Head of caudate nucleus (tissue), 42 donors: ENCODE measurements around the gene NPPB.

Experiments
- DNase-seq, 42 donors: peaks; one replicate each; pipeline versions ENCODE4 v3.0.0 to v3.0.0-alpha.2; 2020 to 2021; ENCODE audit warnings: mixed read lengths in 7 of 42
- intact Hi-C: fragments of 100-400 bp; cut with DNase I; formaldehyde crosslinking; loops from one replicate; pipeline ENCODE4 v1.15.0; 2022

NPPB gene

GRCh38 chr1:11860587-11860986 lies 1.8 kb upstream of the NPPB start:
- peak in 23 of 42 donors; percentile 19 to 74 (median 43) for DNase-seq
- intact Hi-C loops = no loop called here

- intact Hi-C loops = no loop called here
Measured at GRCh38 chr1:11860083-11860482, 1.3 kb upstream of the NPPB start.

DNA sequence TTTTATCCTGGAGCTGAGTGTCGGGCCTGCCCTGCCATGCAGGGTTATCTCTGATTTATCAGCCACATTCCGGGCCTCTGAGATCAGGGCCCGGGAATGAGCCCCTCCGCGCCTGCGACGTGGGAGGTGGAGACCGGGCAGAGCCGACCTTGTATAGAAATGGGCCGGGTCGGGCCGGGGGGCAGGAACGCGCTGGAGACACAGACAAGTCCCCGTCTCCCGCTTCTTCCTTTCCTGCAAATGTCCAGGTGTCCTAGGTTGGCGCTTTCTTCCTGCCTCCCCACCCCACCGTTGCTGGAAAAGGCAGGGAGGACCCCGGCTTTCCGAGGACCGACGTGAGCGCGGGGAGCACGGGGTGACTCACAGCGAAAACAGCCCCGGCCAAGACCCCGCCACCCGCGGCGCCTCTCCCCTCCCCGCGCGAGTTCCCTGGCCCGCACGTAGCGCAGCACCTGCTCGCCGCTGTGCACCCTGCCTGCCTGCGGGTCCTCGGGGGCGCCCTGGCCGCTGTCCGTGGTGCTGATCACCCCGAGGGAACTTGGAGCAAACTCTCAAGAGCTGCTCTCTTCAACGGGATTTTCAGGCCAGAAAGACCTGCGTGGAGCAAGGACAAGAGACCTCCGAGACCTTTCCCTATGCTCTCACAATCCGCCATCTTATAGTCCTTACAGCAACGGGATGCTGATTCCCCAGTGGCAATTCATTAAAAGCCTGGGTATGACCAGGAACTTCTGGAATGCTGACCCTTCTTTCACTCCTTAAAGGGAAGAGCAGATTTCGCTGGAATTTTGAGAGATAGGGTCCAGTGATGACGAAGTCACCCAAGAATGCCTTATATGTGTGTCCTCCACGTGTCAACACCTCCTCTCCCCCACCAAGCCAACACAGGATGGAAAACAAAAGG lies 475 bp upstream of the NPPB start:
- intact Hi-C loops = no loop called here
- peak in 21 of 42 donors; percentile 17 to 73 (median 29) for DNase-seq

More at GRCh38 chr1:11860083-11860482, 1.3 kb upstream of the NPPB start:
- DNase-seq = no peak

- no peak for DNase-seq
- intact Hi-C loops = no loop called here
Measured at GRCh38 chr1:11858158-11858557, 587 bp downstream of the NPPB start.

- intact Hi-C loops = no loop called here
- DNase-seq = no peak
Measured at GRCh38 chr1:11857164-11857851, 1.4 kb downstream of the NPPB start.

DNA sequence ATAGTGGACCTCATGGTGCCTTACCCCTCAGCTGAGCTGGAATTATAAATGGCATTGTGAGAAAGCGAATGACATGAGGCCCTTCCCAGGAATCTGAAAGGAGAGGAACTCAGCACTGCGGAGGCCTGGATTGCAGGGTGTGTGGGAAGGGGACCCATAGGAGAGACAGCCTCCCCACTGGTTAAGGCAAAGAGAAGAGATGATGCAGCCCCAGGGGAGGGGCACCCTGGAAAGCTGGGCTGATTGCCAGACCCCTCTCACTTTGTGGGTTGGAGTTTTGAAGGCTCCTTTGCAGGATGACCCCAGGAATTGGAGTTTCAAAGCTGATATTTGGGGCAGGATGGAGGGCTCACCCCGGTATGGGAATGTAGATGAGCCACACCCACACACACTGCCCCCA lies 2.0 kb downstream of the NPPB start:
- intact Hi-C loops = no loop called here
- no peak for DNase-seq

DNA sequence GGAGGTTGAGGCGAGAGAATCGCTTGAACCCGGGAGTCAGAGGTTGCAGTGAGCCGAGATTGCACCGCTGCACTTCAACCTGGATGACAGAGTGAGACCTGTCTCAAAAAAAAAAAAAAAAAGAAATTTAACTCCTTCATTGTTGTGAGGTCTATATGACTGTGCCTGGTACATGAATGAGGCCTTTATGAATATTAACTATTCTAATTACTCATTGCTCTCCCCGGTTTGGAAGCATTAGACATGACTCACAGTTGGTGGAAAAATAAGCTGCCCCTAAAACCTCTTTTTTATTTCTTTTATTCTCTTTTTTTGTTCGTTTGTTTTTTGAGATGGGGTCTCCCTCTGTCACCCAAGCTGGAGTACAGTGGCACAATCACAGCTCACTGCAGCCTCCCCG lies 3.3 kb downstream of the NPPB start:
- no peak for DNase-seq
- intact Hi-C loops = no loop called here

- intact Hi-C loops = no loop called here
- no peak for DNase-seq
Measured at GRCh38 chr1:11854519-11854918, 4.2 kb downstream of the NPPB start.

DNA sequence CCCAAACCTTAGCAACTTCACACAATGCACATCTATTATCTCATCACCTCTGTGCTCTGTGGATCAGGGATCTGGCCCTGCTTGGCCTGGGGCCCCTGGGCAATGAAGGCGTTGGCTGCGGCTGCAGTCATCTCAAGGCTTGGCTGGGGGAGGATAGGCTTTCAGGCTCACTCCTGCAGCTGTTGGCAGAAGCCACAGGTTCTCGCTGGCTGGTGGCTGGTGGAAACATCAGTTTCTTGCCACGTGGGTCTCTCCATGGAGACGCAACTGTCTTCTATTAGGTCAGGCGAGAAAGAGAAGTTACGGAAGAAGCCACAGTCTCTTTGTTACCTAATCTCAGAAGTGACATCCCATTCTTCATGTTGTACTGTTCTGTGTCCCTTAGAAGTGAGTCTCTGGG lies 7.6 kb downstream of the NPPB start:
- intact Hi-C loops = no loop called here
- no peak for DNase-seq

DNA sequence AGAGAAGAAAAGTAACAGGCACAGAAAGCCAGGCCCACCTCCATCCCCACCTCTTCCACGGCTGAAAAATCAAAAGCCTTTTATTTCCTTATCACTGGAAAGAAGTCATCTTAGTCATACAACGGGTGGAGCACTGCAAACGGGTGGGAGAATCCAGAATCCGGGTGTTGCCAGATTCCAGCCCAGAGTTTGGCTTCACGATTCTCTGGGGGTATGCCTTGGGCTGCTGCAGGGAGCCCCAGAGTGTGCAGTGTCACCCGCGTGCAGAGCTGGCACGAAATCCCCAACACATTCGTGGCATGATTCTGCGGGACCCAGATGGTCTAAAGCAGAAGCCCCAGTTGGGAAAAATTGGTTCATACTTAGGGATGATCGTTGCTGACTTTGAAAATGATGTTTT lies 8.6 kb downstream of the NPPB start:
- DNase-seq = peak in 24 of 42 donors; percentile 9 to 69 (median 38)
- intact Hi-C loops = no loop called here

- no peak for DNase-seq
- intact Hi-C loops = no loop called here
Measured at GRCh38 chr1:11848373-11848700, 10.4 kb downstream of the NPPB start.

- DNase-seq = peak in 1 of 42 donors; percentile 17
- intact Hi-C loops = no loop called here
Measured at GRCh38 chr1:11847667-11848372, 10.9 kb downstream of the NPPB start, which contains the start of gene NPPA. NPPA (minus strand) TSS chr1:11847783; CDS start chr1:11847684, 99 bp downstream.

DNA sequence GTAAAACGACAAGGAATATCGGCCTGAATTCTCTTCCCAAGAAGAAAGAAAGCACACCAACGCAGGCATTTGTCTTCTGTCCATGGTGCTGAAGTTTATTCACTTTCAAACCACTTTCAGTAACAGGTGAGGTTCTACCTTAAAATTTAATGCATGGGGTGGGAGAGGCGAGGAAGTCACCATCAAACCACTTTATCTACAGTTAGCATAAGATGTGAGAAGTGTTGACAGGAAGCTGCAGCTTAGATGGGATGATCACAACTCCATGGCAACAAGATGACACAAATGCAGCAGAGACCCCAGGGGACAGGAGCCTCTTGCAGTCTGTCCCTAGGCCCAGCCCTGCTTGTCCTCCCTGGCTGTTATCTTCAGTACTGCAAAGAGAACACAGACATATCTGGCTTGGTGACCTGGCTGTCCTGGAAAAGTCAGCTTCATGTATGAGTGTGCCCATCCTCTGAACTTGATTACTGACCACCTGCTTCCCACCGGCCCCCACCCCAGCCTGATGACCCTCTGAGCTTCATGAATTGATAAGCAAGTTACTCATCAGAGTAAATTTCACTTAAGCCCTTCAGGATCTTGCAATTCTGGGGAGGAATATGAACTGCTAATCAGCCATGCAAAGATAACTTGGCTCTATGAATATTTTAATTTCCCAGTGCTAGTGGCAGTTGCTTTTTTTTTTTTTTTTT lies 13.0 kb downstream of the NPPB start:
- intact Hi-C loops = no loop called here
- DNase-seq = no peak

DNA sequence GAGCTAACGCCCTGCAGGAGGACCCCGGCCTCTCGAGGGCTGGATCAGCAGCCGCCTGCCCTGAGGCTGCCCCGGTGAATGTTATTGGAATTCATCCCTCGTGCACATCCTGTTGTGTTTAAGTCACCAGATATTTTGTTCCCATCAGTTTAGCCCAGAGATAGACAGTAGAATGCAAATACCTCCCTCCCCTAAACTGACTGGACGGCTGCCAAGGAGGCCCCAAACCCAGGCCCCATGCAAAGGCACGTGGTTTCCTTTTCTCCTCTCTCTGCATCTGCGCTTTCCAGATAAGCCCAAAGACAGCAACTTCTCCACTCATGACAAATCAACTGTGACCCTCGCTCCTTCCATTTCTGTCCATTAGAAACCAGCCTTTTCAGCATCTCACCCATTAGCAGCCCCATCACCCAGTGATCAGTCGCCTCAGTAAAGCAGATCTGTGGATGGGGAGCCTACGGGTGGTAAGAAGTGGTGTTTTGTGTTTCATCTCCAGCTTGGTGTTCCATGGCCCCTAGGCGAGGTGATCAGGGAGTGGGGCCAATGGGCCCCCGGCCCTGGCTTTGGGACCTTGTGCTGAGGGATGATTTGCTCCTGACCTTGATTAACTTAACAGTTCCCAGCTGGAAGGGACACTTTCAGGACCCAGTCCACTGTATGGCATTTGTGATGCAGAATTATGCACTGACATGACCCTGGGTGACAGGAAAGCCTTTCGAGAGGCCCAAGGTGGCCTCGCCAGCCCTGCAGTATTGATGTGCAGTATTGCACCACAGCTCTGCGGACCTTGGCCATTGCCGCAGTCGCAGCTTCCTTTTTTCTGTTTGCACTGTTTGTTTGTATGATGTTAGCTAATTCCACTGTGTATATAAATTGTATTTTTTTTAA lies 16.3 kb downstream of the NPPB start:
- DNase-seq = peak in 9 of 42 donors; percentile 12 to 48 (median 21)
- intact Hi-C loops = no loop called here

DNA sequence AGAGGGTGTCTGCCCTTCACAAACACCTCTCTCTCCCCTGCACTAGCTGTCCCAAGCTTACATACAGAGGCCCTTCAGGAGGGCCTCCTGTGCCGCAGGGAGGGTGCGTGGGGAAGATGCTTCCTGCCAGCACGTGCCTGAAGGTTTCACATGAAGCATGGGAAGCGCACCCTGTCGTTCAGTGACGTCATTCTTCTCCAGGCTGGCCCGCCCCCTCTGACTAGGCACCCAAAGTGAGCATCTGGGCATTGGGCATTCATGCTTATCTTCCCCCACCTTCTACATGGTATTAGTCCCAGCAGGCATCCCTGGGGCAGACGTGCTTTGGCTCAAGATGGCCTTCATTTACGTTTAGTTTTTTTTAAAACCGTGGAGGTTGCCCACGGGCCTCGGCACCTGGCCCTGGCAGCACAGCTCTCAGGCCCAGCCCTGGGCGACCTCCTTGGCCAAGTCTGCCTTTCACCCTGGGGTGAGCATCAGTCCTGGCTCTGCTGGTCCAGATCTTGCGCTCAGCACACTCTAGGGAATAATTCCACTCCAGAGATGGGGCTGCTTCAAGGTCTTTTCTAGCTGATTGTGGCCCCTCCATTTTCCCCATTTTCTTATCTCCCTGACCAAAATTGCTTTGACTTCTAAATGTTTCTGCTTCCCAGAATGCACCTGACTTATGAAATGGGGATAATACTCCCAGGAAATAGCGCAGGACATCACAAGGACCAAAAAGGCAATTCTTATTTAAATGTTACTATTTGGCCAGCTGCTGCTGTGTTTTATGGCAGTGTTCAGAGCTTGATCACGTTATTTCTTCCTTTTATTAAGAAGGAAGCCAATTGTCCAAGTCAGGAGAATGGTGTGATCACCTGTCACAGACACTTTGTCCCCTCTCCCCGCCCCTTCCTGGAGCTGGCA lies 17.2 kb downstream of the NPPB start:
- DNase-seq = no peak
- intact Hi-C loops = no loop called here

DNA sequence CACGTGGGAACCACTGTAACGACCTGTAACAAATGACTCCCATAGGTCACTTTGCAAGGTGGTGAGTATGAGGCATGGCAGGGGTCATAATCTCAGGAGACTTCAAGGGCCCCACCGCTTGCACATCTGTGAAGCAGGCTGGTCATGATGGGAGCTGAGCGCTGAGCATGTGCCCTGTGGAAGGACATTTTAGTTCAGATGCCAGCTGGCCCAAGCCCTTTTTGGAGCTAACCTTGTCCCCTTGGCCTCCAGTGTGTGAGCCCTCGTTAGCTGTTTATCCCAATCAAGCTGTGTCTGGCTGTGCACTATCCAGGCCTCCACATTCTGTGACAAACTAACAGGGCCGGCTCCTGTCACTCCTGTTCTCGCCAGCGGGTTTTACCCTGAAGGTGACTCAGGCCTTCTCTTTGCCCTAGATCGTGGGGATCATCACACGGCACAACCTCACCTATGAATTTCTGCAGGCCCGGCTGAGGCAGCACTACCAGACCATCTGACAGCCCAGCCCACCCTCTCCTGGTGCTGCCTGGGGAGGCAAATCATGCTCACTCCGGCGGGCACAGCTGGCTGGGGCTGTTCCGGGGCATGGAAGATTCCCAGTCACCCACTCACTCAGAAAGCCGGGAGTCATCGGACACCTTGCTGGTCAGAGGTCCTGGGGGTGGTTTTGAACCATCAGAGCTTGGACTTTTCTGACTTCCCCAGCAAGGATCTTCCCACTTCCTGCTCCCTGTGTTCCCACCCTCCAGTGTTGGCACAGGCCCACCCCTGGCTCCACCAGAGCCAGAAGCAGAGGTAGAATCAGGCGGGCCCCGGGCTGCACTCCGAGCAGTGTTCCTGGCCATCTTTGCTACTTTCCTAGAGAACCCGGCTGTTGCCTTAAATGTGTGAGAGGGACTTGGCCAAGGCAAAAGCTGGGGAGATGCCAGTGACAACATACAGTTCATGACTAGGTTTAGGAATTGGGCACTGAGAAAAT lies 18.7 kb downstream of the NPPB start:
- DNase-seq = no peak
- intact Hi-C loops = loop anchor here (5.0 kb wide), 1 partner anchor 52 kb away; no protein-coding TSS in a partner anchor
